ENCODE results near the gene CCDC54.

DNA sequence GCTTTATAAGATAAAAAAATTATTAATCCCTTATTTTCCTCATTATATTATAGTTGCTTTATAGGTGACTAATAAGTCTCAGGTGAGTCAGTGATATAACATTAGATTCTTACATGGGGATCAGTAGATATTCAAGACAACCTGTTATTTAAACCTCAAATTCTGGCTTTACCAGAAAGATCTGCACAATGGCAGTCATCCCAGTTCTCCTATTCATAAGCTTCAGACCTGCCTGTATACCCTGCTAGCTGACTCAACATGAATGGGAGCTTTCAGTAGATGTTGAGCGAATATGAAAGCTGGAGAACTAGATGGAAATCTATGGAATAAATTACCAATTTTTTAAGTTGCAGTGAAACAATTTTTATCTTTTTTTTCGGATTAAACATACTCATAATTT is 20.5 kb upstream of the CCDC54 start:
- TF ChIP-seq, protein P1, sequence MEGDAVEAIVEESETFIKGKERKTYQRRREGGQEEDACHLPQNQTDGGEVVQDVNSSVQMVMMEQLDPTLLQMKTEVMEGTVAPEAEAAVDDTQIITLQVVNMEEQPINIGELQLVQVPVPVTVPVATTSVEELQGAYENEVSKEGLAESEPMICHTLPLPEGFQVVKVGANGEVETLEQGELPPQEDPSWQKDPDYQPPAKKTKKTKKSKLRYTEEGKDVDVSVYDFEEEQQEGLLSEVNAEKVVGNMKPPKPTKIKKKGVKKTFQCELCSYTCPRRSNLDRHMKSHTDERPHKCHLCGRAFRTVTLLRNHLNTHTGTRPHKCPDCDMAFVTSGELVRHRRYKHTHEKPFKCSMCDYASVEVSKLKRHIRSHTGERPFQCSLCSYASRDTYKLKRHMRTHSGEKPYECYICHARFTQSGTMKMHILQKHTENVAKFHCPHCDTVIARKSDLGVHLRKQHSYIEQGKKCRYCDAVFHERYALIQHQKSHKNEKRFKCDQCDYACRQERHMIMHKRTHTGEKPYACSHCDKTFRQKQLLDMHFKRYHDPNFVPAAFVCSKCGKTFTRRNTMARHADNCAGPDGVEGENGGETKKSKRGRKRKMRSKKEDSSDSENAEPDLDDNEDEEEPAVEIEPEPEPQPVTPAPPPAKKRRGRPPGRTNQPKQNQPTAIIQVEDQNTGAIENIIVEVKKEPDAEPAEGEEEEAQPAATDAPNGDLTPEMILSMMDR (conservative IDR thresholded peaks at IDR 0.05; ENCODE audit: low read length), result no peak
- TF ChIP-seq EZH2phosphoT487 (IDR thresholded peaks at IDR 0.05; ENCODE audit: borderline replicate concordance), result no peak

All from Loucy (cell line).